DMS53 (cell line): Measurements from ENCODE around the gene TMEM232.
A peak's percentile ranks its signal among the peaks of the same experiment; 100 is the strongest.
"Not testable (repeated sequence)": the region's sequence is repeated elsewhere in the genome, so short reads cannot be mapped to it uniquely, and the experiment has no call there.

Experiments
- DNase-seq: peaks from one replicate; lab custom pipeline; 2025; lab: John Stamatoyannopoulos, UW

The TMEM232 gene

DNA sequence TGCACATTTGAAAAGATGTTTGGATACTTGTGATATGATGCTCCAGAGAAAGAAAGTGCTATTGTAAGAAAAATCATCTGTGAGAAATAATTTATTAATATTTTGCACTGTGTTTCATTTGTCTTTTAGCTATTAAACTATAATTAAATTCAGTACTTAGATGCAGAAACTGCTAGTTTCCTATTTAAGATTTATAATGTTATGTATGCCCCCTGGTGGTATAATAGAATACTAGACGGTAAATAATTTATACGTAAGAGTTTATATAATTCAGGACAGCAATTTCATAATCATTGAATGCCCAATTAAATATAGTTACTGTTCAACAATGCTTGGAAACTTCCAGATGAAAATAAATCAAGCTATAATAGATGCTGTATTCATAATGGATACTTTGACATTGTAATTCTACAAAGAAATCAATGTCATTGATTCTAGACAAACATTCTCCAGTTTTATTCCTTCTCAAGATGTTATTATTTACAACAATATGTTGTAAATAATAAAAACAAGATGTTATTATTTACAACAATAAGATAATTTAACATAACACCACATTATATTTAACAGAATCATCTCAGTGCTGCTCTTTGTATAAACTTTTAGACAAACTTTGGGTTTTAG is 101.0 kb downstream of the TMEM232 start:
- peak; percentile 71 for DNase-seq

DNA sequence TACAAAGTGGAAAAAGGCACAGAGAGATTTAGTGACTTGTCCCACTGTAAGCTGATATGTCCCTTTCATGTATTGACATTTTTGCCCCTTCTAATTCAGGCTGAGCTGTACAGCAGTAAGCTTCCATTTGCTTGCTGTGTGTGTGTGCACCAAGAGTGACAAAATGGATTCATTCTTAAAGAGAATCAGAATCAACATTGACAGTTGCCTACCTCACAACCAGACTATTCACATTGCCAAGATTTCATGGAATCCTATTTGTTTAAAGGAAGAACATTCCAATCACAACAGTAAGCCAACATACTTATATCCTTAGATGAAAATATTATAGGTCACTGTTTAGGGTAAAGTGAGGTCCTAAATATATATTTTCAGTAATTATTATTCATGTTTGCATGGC is 102.6 kb downstream of the TMEM232 start:
- DNase-seq = no peak

DNA sequence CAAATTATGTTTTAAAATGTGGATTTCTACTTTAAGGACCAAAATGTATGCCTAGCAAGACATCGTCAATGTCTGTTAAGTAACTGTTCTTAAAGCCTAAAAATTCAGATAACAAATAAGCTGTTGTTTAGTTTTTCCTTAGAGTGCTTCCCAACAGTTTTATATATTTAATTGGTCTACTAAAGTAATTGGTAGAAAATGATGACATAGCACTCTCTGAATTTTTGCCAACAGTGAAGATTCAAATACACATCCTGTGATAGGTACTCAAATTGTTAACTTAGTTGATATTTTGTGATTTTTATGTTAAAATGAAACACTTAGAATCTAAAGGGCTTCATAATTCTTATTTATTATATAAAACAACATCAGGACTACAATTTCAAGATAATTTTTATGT is 107.5 kb downstream of the TMEM232 start:
- DNase-seq = no peak

DNA sequence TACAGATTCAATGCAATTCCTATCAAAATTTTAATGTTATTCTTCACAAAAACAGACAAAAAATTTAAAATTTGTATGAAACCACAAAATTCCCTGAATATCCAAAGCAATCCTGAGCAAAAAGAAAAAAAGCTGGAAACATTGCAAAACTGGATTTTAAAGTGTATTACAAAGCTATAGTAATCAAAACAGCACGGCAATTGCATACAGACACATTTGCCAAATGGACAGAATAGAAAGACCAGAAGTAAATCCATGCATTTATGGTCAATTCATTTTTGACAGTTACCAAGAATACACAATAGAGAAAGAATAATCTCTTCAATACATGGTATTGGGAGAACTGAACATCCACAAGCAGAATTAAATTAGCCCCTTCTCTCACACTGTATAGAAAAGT is 110.5 kb downstream of the TMEM232 start:
- DNase-seq = no peak

DNA sequence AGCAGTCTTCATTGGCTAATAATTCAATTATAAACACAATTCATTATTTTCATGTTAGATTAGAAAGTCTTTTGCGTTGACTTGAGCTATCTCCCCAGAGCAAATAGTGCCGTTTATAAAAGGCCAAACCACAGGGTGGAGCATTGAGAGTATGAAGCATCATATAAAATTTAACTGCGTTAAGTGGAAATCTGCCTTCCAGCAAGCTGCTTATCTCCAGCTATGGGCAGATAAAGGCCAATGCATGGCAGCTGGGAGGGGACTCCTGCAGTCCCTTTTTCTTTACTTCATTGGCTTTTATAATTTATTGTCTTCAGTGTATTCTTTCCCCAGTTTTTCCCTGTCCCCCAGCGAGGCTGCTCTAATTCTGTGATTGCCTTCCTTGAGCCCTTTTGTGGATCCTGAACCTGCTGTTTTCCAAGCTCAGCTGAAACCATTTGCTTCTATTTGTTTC is 113.7 kb downstream of the TMEM232 start:
- no peak for DNase-seq

DNA sequence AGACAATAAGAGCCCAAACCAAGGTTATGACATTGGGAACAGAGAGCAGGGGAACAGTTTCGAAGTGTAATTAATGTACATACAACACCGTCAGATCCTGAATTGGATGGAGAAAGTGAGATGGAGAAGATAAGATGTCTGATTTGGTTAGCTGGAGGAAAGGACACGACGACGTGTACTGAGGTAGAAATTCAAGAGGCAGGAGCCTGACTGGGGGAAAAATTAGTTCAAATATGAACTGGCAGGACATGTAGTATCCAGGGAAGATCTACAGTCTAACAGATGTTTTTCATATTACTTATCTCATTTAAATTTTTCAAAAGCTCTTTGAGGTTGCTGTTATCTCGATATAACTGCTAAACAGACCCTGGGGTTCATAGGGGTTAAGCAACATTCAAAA is 114.7 kb downstream of the TMEM232 start:
- no peak for DNase-seq

DNA sequence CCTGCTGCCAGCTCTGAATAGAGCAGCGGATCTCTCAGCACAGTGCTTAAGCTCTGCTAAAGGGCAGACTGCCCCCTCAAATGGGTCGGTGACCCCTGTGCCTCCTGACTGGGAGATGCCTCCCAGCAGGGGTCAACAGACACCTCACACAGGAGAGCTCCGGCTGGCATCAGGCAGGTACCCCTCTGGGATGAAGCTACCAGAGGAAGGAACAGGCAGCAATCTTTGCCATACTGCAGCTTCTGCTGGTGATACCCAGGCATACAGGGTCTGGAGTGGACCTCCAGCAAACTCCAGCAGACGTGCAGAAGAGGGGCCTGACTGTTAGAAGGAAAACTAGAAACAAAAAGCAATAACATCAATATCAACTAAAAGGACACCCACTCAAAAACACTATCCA is 131.6 kb downstream of the TMEM232 start:
- DNase-seq = no peak

DNA sequence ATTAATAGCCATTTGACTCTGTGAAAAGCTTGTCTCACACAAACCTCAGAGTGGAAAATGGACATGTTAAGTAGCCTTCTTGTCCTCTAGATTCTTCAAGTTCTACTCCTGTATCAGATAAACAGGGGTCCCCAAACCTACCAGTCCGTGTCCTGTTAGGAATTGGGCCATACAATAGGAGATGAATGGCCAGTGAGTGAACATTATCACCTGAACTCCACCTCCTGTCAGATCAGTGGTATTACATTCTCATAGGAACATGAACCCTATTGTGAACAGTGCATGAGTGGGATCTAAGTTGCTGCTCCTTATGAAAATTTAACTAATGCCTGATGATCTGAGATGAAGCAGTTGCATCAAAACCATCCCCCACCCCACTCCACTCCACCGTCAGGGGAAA is 136.3 kb downstream of the TMEM232 start:
- DNase-seq = peak; percentile 61

DNA sequence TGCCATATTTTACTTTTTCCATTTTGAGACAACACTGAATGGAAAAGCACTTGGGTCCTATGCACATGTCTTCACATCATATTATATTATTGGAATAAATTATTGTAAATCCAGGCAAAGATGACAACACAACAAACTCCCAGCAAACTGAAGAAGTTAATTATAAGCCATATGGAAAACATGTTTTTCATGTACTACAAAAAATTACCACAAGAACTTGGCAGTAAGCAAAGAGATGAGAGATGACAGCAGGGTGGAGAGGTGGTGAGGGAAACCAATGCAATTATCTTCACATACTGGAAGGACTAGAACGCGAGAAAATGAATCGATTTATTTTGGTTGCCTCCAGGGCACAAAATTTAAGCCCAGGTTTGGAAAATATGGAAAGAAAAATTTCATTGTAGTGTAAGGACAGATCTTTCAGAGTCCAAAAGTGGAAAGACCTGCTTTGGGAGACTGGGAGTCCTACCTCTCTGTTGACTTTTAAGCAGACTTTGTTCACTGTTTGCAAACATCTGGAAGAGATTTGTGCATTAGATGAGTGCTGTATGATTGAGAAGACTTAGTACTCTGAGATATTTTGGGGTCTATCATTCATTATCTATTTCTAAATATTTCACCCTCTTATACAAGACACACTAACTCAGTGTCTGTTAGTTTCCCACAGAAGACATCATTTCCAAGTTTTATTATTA is 138.0 kb downstream of the TMEM232 start:
- DNase-seq = no peak

DNA sequence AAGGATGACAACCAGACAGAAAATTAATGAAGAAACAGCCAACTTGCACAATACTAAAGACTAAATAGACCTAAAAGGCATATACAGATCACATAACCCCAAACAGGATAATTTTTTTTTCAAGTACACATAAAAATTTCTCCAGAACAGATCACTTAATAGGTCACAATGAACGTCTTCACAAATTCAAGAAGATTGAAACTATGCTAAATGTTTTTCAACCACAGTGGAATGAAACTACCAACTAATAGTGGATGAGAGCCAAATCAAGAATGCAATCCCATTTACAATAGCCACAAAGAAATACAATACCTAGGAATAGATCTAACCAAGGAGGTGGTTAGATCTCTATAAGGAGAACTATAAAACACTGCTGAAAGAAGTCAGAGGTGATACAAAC is 145.8 kb downstream of the TMEM232 start:
- no peak for DNase-seq

DNA sequence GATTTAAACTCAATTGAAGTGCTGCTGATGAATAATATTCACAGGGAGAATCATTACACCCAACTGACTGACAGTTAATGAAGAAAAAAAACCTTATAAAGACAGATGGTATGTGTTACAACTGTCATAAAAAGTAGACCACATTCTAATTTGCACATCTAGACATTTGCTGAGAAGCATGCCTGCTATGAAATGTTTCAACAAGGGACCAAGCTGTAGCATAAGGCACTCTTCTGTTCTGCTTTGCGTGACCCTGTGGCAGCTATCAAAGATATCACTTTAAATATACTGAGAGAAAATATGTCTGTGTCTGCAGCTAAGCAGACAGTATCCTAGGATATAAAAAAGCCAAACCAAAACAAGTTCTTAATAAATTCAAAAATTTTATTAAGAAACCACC is 153.7 kb downstream of the TMEM232 start:
- no peak for DNase-seq

DNA sequence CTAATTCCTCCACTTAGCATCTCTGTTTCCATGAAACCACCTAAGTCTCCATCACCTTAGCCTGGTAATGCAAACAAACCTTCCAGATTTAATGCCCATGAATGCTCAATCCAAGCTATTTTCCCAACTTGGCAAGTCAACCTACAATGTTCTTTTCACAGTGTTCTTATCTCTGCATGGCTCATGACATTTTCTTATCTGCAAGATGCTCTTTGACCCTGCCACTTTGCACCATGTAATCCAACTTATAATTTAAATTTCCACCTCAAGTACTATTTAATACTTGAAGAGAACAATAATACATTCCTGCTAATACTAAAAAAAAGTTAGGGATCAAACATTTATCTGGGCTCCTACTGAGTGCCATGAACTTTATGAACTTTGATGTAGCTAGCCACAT is 164.3 kb downstream of the TMEM232 start:
- DNase-seq = no peak

DNA sequence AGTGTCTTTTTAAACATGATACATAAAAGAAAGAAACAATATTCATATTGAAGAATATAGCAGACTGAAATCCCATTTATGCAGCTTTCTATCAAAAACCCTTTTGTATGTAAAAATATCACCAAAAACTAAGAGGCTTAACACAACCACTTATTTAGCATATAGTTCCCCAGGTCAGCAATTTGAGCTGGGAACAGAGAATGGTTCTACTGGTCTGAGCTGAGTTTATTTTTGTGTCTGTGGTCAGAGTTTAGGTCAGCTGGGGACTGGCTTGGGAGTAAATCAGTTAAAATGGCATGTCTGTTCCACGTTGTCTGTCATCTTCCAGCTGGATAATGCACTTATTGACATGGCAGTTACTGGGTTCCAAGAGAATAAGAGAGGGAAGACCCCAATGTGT is 165.0 kb downstream of the TMEM232 start:
- no peak for DNase-seq

DNA sequence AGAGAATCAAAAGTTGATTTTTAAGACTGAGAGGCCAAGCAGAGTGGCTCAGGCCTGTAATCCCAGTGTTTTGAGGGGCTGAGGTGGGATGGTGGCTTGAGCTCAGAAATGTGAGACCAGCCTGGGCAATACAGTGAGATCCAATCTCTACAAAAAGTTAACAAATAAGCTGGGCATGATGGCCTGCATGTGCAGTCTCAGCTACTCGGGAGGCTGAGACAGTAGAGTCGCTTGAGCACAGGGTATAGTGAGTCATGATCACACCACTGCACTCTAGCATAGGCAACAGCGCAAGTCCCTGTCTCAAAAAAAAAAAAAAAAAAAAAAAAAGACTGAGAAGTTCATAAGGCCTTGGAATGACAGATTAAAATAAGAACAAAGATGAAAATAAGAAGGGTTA is 177.2 kb downstream of the TMEM232 start:
- no peak for DNase-seq

DNA sequence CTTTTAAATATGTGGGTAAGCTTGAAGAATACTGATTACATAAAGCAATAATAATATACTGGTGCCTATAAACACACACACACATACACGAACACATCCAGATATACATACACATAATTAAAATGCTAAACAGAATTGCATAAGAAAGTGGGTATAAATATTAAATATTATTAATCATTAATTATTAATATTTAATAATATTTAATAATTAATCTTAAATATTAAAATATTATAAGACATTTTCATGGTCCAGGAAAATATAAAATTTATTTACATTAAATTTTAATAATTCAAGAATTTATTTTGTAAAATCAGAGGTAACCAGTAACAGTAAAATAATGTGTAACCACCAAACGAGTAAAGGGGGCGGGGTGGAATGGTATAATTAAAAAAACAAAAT is 178.3 kb downstream of the TMEM232 start:
- DNase-seq = no peak

DNA sequence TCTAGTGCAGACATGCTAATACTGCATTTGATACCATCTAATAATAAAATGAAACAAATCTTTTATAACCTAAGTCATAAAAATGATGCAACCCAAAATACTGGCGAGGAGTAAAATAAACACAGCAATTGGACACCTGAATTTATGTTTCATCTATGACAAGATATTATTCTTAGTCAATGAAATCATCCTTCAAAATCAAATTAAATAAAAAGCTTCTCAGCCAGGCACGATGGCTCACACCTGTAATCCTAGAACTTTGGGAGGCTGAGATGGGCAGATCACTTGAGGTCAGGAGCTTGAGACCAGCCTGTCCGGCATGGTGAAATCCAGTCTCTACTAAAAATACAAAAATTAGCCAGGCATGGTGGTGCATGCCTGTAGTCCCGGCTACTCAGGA is 179.0 kb downstream of the TMEM232 start:
- DNase-seq = no peak

DNA sequence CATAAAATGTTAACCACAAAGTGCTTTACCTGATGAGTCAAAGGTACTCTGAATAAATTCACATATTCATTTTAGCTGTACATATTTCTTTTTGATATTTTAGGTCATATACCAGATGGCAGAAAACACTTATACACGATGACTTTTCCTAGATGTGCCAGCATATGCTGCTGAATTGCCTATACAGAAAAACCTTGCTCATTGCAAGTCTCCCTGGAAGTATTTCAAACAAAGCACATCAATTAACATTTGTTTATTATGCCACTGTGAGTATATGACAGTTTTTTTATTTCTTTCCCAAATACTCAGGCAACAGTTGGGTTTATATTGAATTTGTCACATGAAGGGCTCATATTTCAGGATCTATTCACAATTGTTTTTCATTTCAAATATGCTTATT is 180.8 kb downstream of the TMEM232 start:
- no peak for DNase-seq

DNA sequence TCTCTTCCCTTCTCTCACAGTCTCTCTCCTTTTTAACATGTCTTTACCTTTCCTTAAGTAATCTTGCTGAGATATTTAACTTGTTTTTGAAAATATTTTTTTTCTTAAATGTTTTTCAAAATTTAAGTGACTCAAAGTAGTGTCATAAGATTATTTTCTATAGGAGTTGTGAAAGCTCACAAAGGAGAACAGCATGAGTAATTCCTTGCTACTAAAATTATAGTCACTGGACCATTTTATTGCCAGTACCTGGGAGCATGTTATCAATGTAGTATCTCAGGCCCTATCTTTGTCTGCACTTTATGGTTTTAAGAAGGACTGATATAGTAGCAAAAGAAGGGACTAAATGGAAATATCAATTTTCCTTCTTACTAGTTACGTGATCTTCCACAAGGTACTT is 181.9 kb downstream of the TMEM232 start:
- DNase-seq = no peak

DNA sequence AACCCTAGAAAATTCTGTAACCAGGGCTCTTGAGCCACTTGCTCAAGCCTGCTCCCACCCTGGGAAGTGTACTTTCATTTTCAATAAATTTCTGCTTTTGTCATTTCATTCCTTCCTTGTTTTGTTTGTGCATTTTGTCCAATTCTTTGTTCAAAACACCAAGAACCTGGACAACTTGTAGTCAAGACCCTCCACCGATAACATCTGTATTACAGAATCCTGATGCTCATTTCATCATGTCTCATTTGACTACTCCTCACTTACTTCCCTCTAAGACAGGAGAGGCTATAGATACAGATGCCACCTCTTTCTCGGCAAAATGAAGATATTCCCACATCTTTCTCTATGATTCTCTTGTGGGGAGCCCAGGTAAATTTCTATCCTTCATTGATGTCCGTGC is 183.5 kb downstream of the TMEM232 start:
- DNase-seq = no peak

DNA sequence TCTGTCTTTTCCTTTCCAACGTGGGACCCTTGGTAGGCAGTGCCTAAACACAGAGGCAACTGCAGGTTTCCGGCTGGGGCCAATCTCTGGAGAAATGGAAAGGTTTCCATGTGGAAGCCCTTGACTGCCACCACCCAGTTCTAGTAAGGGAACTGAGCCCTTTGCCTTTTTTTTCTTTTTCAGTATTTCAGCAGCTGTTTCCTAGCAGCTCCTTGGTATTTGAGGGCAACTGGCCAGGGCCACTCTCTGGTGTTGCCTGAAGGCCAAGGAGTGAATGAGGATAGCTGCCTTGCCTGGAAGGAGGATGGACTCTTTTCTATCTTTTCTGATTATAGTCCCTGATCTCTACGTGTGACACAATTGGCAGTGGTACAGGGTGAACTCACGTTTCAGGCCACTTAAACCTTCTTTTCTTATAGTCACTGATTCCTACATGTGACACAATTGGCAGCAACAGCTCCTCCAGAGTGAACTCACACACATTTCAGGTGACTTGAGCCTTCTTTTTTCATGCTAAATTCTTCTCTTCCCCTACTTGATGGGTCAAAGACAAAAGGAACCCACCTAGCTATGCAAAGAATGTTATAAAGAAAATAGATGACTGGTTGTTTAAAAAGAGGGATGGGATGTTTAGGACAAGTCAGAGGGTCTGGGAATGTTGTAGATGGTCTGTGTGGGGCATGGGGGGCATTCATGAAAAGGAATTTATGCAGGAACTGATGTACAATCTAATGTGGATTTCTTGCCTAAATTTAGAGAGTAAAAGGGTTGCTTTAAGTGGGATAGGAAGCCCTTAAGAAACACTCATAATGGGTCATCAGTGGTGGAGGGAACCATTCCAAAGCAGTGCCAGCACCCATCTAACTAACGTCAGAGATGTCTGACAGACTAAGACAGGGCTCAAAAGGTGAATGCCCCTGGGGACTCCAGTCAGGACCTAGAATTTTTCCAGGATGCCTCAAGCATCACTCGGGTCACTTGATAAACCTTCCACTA is 190.1 kb downstream of the TMEM232 start:
- DNase-seq = no peak

DNA sequence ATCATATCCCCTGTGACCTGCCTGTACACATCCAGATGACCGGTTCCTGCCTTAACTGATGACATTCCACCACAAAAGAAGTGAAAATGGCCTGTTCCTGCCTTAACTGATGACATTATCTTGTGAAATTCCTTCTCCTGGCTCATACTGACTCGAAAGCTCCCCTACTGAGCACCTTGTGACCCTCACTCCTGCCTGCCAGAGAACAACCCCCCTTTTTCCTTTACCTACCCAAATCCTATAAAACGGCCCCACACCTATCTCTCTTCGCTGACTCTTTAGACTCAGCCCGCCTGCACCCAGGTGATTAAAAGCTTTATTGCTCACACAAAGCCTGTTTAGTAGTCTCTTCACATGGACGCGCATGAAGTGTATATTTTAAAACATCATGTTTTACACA is 191.3 kb downstream of the TMEM232 start:
- DNase-seq = not testable (repeated sequence)

DNA sequence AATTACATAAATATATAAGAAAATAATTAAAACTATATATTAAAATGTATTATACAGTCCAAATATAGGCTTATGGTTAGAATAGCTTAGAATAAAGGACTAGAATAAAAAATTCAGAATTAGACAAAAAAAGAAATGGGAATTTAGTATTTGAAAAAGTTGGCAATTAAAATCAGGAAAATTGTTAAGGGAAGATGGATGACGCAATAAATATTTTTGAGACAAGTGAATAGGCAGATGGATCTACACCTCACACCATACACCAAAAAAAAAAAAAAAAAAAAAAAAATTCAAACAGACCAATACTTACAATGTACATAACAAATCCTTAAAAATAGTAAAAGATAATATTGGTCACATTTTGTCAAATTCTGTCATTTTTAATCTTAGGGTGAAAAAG is 200.7 kb downstream of the TMEM232 start:
- DNase-seq = no peak

DNA sequence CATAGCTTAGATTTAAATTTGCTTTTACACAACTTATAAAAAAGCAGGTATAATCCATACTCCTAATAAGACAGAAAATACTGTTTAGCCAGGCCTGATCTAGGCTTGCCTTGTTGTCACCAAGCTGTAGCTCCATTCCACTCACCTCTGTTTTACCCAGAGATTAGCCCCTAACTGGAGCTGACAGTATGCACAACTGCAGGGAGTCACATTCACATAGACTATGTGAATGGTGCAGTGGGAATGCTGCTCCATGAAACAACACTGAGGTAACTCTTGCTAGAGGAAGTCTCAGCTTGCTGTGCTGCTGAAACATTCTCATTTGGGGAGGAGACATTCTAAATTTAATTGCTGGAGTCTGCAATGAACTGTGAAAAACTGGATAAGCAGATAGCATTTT is 209.1 kb downstream of the TMEM232 start:
- DNase-seq = no peak
